CD14-positive monocyte (primary cell): ENCODE measurements around the gene ZBED1. TPM values are rescaled to one million over a fixed set of nuclear protein-coding genes. Genes with fewer than 3 reads are reported as not detected.
"Not testable (repeated sequence)": the region's sequence is repeated elsewhere in the genome, so short reads cannot be mapped to it uniquely, and the experiment has no call there.

ENCODE experiments used
- DNase-seq, 3 donors: peaks; one replicate each; pipeline ENCODE4 v3.0.0-alpha.2; 2011 to 2022
- H2AFZ ChIP-seq: 2 replicates; pipeline ENCODE4 v1.6.0; 2012; ENCODE audit warnings: mild to moderate bottlenecking, low read depth, low read length, inconsistent platforms; ENCODE audit not compliant: insufficient read depth, poor library complexity, severe bottlenecking
- H3K27ac ChIP-seq, 2 donors: 1 replicate in 1 of 2; 2 replicates in 1 of 2; pipeline ENCODE4 v1.5.1; 2012 to 2013; ENCODE audit warnings: low read length in 2 of 2, control low read depth in 1 of 2, inconsistent platforms in 1 of 2, low read depth in 1 of 2, mild to moderate bottlenecking in 1 of 2
- H3K27me3 ChIP-seq, 2 donors: one replicate each; pipeline versions ENCODE4 v1.6.0 to v1.6.1; 2011 to 2013; ENCODE audit warnings: low read length in 2 of 2; ENCODE audit not compliant: control insufficient read depth in 2 of 2, insufficient read depth in 2 of 2
- H3K36me3 ChIP-seq, 2 donors: replicated peaks in 1 of 2; 1 replicate in 1 of 2; 2 replicates in 1 of 2; pipeline versions ENCODE4 v1.5.1 to v1.6.1; 2012 to 2013; ENCODE audit warnings: low read length in 2 of 2, control low read depth in 1 of 2, inconsistent platforms in 1 of 2, mild to moderate bottlenecking in 1 of 2; ENCODE audit not compliant: insufficient read depth in 2 of 2, control insufficient read depth in 1 of 2
- H3K4me1 ChIP-seq, 2 donors: 1 replicate in 1 of 2; 2 replicates in 1 of 2; pipeline versions ENCODE4 v1.5.1 to v1.6.1; 2012 to 2013; ENCODE audit warnings: low read length in 2 of 2, control low read depth in 1 of 2, inconsistent platforms in 1 of 2, mild to moderate bottlenecking in 1 of 2, moderate library complexity in 1 of 2; ENCODE audit not compliant: insufficient read depth in 2 of 2, control insufficient read depth in 1 of 2
- H3K4me2 ChIP-seq: replicated peaks from 2 replicates; pipeline ENCODE3; 2012; ENCODE audit warnings: low read length, moderate library complexity, mild to moderate bottlenecking; ENCODE audit not compliant: poor library complexity, severe bottlenecking; ENCODE audit errors: extremely low read depth
- H3K4me3 ChIP-seq, 3 experiments: fragments of 200-600 bp in 1 of 3; sonication (generic) in 1 of 3; replicated peaks in 1 of 3; 1 replicate in 2 of 3; 2 replicates in 1 of 3; pipeline ENCODE4 v1.5.1; 2011 to 2013; ENCODE audit warnings: low read length in 3 of 3, mild to moderate bottlenecking in 3 of 3, control low read depth in 2 of 3, low read depth in 2 of 3, inconsistent platforms in 1 of 3, moderate library complexity in 1 of 3
- H3K79me2 ChIP-seq: 2 replicates; pipeline ENCODE4 v1.6.0; 2012; ENCODE audit warnings: mild to moderate bottlenecking, control low read depth, inconsistent platforms, low read length, moderate library complexity; ENCODE audit not compliant: insufficient read depth
- H3K9ac ChIP-seq: 2 replicates; pipeline ENCODE4 v1.6.0; 2017; ENCODE audit warnings: low read length, mild to moderate bottlenecking; ENCODE audit not compliant: insufficient read depth, poor library complexity, severe bottlenecking
- H3K9me3 ChIP-seq, 2 donors: replicated peaks in 1 of 2; 1 replicate in 1 of 2; 2 replicates in 1 of 2; pipeline versions ENCODE4 v1.5.1 to v1.6.1; 2012 to 2013; ENCODE audit warnings: low read length in 2 of 2, control low read depth in 1 of 2; ENCODE audit not compliant: control insufficient read depth in 1 of 2, insufficient read depth in 1 of 2
- H4K20me1 ChIP-seq: 2 replicates; pipeline ENCODE4 v1.6.0; 2012; ENCODE audit warnings: mild to moderate bottlenecking, low read length, control low read depth, moderate library complexity; ENCODE audit not compliant: insufficient read depth
- H3K27ac Mint-ChIP-seq, 7 donors: one replicate each; pipeline ENCODE4 v1.8.0; 2020; ENCODE audit warnings: mild to moderate bottlenecking in 7 of 7, mixed read lengths in 7 of 7, moderate library complexity in 6 of 7, inconsistent platforms in 2 of 7
- H3K27me3 Mint-ChIP-seq, 3 donors: one replicate each; pipeline ENCODE4 v1.8.0; 2021 to 2022; ENCODE audit warnings: low read depth in 3 of 3, mild to moderate bottlenecking in 3 of 3, mixed read lengths in 3 of 3, moderate library complexity in 3 of 3, inconsistent platforms in 1 of 3
- H3K36me3 Mint-ChIP-seq, 2 donors: one replicate each; pipeline ENCODE4 v1.8.0; 2020; ENCODE audit warnings: mixed read lengths in 2 of 2, inconsistent platforms in 1 of 2, mild to moderate bottlenecking in 1 of 2
- H3K4me1 Mint-ChIP-seq: one replicate; pipeline ENCODE4 v1.8.0; 2020; ENCODE audit warnings: mild to moderate bottlenecking, mixed read lengths
- H3K4me3 Mint-ChIP-seq, 2 donors: one replicate each; pipeline ENCODE4 v1.8.0; 2020; ENCODE audit warnings: mild to moderate bottlenecking in 2 of 2, mixed read lengths in 2 of 2, moderate library complexity in 1 of 2
- H3K9me3 Mint-ChIP-seq, 7 donors: one replicate each; pipeline ENCODE4 v1.8.0; 2020 to 2022; ENCODE audit warnings: mixed read lengths in 7 of 7, mild to moderate bottlenecking in 6 of 7, moderate library complexity in 6 of 7, inconsistent platforms in 2 of 7
- WGBS: methylation state at CpG from one replicate; pipeline ENCODE4 v1.1.5; 2013; ENCODE audit warnings: missing lambda C conversion rate; ENCODE audit not compliant: insufficient coverage; 5-methylcytosine and 5-hydroxymethylcytosine counted together
- intact Hi-C, 2 donors: fragments of 100-400 bp; cut with micrococcal nuclease; formaldehyde crosslinking; loops; one replicate each; pipeline versions ENCODE4 v1.15.0 to v1.15.1; 2023
- polyA plus RNA-seq, 3 donors: library from polyadenylated mRNA; depleted of rRNA in 1 of 3; unstranded in 2 of 3; stranded (reverse) in 1 of 3; fragments of 300-500 nt in 2 of 3; fragments of >200 nt in 1 of 3; fragmentation: Illumina TruSeq in 2 of 3; gene quantifications; 1 replicate in 2 of 3; 2 replicates in 1 of 3; pipeline ENCODE4 v1.2.3, GENCODE V29; 2012 to 2021
- TF ChIP-seq, protein P1 (sequence below): fragments of 200-600 bp; IDR thresholded peaks from one replicate; pipeline ENCODE4 v1.8.0; 2022; ENCODE audit warnings: antibody characterized with exemption, mild to moderate bottlenecking

The ZBED1 gene
- polyA plus RNA-seq, 3 donors: 13.9 to 32.1 (median 23.1) TPM

DNA sequence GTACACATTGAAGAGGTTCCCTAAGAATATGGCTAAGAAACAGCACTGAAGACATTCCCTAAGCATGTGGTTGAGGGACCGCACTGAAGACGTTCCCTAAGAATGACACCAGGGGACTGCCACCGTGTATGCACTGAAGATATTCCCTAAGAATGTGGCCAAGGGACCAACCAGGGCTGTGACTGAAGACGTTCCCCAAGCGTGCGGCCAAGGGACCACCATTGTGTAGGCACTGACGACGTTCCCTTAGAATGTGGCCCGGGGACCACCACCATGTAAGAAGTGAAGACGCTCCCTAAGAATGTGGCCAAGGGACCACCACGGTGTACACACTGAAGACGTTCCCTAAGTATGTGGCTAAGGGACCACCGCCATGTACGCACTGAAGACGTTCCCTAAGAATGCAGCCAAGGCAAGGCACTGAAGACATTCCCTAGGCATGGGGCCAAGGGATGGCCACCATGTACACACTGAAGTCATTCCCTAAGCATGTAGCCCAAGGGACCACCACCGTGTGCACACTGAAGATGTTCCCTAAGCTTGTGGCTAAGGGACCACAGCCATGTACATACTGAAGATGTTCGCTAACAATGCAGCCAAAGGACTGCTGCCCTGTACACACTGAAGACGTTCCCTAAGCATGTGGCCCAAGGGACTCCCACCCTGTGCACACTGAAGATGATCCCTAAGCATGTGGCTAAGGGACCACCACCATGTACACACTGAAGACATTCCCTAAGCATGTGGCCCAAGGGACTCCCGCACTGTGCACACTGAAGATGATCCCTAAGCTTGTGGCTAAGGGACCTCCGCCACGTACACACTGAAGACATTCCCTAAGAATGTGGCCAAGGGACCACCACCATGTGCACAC, 22.0 kb downstream of the ZBED1 start:
- Histone ChIP-seq H3K79me2 (peaks cover 24% of the 10 kb centered on the region), H3K4me2 (no peak overlapping the region), H4K20me1 (peaks cover 82% of the 10 kb centered on the region), H3K27ac (no peak overlapping the region), H3K27me3 (no peaks in the 10 kb centered on the region), H2AFZ (no peak overlapping the region), H3K36me3 (peaks cover 0 to 13% of the 10 kb centered on the region in 2 donors), H3K4me1 (no peaks in the 10 kb centered on the region), H3K9ac (no peak overlapping the region), H3K4me3 (no peak overlapping the region), H3K9me3 (peaks cover 0 to 7% of the 10 kb centered on the region in 2 donors)
- WGBS: 99% methylated on average over 21 of the region's 21 CpGs
- DNase-seq: no peak
- peaks cover 3 to 7% (median 5%) of the 10 kb centered on the region in 7 donors for H3K9me3 Mint-ChIP-seq
- TF ChIP-seq, protein P1, sequence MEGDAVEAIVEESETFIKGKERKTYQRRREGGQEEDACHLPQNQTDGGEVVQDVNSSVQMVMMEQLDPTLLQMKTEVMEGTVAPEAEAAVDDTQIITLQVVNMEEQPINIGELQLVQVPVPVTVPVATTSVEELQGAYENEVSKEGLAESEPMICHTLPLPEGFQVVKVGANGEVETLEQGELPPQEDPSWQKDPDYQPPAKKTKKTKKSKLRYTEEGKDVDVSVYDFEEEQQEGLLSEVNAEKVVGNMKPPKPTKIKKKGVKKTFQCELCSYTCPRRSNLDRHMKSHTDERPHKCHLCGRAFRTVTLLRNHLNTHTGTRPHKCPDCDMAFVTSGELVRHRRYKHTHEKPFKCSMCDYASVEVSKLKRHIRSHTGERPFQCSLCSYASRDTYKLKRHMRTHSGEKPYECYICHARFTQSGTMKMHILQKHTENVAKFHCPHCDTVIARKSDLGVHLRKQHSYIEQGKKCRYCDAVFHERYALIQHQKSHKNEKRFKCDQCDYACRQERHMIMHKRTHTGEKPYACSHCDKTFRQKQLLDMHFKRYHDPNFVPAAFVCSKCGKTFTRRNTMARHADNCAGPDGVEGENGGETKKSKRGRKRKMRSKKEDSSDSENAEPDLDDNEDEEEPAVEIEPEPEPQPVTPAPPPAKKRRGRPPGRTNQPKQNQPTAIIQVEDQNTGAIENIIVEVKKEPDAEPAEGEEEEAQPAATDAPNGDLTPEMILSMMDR: no peak
- no peak overlapping the region for H3K4me3 Mint-ChIP-seq
- no peaks in the 10 kb centered on the region for H3K27me3 Mint-ChIP-seq
- intact Hi-C loops: no loop called here
- no peaks in the 10 kb centered on the region for H3K4me1 Mint-ChIP-seq
- H3K27ac Mint-ChIP-seq: no peak overlapping the region
- H3K36me3 Mint-ChIP-seq: peaks cover 9 to 14% of the 10 kb centered on the region in 2 donors

DNA sequence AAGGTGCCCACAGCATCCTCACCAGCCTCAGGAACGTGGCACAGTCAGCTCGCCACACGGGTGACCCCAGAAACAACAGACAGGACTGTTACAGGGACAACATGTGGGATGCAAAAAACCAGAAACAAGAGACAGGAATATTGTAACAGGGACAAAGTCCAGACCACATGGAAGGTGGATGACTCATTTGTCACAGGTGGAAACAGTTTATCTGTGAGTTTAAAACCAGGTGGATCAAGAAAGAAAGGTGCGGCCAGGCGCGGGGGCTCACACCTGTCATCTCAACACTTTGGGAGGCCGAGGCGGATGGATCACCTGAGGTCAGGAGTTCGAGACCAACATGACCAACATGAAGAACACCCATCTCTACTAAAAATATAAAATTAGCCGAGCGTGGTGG, 23.5 kb downstream of the ZBED1 start:
- H3K36me3 Mint-ChIP-seq: peaks cover 6 to 13% of the 10 kb centered on the region in 2 donors
- H3K4me1 Mint-ChIP-seq, H3K27me3 Mint-ChIP-seq, DNase-seq, H3K9me3 ChIP-seq, H3K4me1 ChIP-seq, H3K27ac ChIP-seq, H3K27me3 ChIP-seq, H3K4me3 Mint-ChIP-seq, H3K9ac ChIP-seq, intact Hi-C loops, H2AFZ ChIP-seq, H3K4me3 ChIP-seq, H3K9me3 Mint-ChIP-seq, H3K4me2 ChIP-seq: not testable (repeated sequence)
- peaks cover 83% of the 10 kb centered on the region for H4K20me1 ChIP-seq
- WGBS: 97% methylated on average over 4 of the region's 11 CpGs
- peaks cover 24% of the 10 kb centered on the region for H3K79me2 ChIP-seq
- H3K36me3 ChIP-seq: peaks cover 0 to 13% of the 10 kb centered on the region in 2 donors
- peak overlapping the region in 2 of 7 donors; percentile 12 to 46 for H3K27ac Mint-ChIP-seq
